ENCODE measurements around the gene GLIPR2.
"Not testable (repeated sequence)": the region's sequence is repeated elsewhere in the genome, so short reads cannot be mapped to it uniquely, and the experiment has no call there.

The GLIPR2 gene

DNA sequence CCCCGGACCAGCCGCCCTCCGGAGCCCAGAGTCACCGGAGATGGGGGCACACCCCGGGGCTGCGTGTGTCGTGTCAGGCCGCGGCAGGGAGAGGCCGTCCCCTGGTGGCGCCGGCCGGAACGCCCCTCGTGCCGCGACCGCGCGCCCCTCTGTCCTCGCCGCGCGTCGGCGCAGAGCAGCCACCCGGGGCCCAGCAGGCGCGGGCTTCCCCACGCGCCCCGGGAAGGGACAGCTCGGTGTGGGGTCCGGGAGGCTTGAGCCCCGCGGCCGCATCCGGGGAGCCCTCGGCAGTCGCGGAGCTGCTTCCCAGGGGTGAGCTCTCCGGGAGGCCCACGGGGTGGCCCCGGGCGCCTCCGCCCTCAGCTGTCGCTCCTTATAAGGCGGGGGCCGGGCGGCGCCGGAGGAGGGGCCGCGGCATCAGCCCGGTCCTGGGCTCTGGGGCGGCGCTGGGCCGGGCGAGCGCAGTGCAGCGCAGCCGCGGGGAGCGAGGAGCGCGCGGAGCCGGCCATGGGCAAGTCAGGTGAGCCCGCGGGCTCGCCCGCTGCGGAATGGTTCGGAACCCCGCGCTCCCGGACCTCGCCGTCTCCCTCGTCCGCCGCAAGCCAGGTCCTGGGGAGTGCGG lies at the start of gene GLIPR2:
GLIPR2 (plus strand) TSS at position 462 of the 622 bp plus-strand sequence; CDS start at position 508, 46 bp downstream.
- peak; percentile 9 to 55 (median 54) for DNase-seq

DNA sequence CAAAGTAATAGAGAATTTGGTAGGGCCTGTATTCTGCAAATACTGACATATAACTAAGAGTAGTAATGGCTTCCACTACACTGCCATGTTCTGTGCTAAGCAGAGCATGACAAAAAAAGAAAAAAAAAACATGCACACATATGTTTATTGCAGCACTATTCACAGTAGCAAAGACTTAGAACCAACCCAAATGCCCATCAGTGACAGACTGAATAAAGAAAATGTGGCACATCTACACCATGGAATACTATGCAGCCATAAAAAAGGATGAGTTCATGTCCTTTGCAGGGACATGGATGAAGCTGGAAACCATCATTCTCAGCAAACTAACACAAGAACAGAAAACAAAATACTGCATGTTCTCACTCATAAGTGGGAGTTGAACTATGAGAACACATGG lies 49.5 kb upstream of the GLIPR2 start:
- not testable (repeated sequence) for DNase-seq

DNA sequence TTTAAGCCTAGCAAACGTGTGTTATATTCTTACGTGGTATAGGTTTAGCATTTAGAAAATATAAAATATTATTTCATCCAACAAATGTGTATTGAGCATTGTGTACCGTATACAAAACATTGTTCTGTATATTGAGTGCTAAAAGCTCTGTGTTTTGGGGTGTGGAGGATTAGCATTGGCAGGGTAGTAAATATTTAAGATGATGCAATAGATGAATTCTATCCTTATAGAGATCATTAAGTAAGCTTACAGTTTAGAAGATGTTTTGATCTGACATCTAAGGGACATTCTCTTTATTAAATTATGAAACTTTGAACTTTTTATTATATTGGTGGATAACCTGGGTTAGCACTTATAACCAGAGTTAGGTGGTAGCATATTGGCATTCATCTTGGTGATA lies 48.5 kb upstream of the GLIPR2 start:
- DNase-seq: no peak

- DNase-seq: no peak
These were observed 45.2 kb upstream of the GLIPR2 start for GRCh38 chr9:36091026-36091953.

DNA sequence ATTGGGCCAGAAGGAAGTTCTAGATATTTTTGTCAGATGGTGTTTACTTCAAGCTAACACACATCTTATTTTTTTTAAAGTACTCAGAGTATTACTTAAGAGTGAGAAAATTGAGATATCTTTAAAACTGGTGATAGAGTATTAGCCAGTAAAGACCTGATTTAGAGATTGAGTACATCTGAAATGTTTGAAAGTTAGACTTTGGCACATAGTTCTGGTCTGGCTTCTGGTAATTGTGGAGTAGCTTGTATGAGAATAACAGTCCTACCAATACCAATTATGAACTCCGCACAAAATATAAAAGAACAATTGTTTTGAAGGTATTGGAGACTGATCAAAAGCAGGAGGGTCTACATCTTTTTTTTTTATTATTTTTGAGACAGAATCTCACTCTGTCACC lies 44.5 kb upstream of the GLIPR2 start:
- DNase-seq: no peak

- no peak for DNase-seq
These were observed 43.9 kb upstream of the GLIPR2 start for GRCh38 chr9:36092509-36093215.

- DNase-seq: no peak
These were observed 43.1 kb upstream of the GLIPR2 start for GRCh38 chr9:36093384-36093783.

DNA sequence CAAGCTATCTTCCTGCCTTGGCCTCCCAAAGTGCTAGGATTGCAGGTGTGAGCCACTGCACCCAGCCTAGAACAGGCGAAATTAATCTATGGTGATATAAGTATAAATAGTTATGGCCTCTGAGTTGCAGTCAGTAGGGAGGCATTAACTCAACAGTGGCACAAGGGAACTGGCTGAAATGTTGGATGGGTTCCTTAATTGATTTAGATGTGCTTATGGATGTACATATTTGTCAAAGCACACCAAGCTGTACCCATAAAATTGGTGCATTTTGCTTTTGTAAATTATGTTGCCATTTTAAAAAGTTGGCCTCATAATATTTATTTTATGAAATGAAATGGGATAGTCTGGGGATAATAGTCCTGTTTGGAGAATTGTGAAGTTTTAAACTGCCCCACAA lies 36.8 kb upstream of the GLIPR2 start:
- DNase-seq: no peak

DNA sequence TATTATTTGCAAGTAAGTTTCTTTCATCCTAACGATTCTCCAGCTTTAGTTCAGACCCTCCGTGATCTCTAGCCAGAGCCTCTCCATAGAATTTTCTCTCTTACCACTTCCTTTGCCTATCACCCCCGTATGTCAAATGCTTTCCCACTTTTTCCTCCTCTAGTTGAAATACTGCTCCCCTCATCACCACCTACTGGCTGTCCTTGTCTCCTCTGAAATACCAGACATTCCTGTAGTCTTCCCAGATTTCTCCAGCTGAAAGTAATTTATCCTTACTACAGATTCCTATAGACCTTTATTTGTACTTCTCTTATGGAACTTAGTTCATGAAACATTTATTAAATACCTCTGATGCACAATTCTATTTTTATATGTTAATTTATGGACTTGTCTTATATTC lies 36.0 kb upstream of the GLIPR2 start:
- no peak for DNase-seq

DNA sequence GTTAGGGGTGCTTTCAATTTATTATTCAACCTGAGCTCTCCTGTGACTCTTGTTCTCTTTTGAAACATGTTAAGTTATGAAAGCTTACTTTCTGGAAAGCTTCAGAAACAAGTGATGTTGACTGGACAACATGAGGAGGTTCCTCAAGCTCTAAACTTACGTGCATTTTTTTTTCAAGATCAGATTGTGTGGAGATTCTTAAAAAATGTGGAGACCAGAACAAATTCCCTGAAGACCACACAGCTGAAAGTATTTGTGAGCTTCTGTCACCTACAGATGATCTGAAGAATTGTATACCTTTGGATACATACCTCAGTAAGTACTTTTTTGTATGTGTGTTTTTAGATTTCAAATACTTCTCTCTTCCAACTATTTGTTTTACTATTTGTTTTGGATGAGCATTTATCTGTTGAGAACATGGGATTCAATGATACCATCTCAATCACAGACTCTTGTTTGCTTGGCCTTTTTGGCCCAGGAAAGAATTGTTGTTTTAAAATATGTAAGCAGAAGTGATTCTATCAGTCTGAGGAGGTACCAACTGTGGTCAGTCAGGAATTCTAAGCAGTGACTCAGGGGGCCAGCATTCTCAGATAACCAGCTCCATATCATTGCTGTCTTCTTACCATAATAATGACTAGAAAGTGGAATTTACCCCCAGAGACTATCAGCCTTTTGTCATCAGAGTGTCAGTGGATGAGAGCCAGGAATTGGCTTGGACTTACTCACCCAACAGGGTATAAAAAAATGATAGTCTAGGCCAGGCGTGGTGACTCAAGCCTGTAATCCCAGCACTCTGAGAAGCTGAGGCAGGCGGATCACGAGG lies 34.4 kb upstream of the GLIPR2 start:
- DNase-seq: no peak

GRCh38 chr9:36102742-36103495 lies 33.6 kb upstream of the GLIPR2 start:
- DNase-seq: peak; percentile 35 to 75 (median 49)

- DNase-seq: no peak
These were observed 27.5 kb upstream of the GLIPR2 start for GRCh38 chr9:36109071-36109470.

DNA sequence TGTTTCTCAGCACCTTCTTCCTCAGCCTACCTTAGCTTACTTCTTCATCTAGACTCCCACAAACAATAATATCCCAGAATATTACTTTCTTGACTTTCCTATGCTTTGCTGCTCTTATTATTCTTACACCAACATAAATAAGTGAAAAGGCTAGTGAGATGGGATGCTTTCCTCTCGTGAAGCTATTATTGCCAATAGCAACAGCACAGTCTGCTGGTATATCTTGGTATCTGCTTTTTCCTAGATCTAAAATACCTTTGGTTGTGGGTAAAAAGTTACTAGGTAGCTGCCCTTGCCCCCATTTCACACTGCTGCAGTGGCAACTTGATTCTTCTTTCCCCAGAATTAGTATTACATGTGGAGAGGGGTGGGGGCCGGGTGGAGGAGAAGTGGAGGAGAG lies 26.1 kb upstream of the GLIPR2 start:
- no peak for DNase-seq

DNA sequence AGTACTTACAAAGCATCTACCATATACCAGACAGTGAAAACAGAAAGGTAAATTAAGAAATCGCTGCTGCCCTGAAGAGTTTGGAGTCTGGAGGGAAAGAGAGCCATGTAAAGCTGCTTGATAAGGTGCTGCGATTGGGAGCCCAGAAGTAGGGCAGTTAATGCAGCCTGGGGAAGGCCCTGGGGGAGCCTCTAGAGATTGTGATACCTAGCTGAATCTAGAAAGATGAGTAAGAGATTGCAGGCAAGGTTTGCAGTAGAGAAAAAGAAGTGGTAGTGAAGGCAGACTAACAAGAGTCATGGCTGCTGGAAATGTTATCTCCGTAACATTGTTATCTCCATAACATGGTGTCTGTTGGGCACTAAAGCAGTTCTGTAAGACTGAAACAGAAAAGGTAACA lies 24.0 kb upstream of the GLIPR2 start:
- no peak for DNase-seq

- DNase-seq: no peak
These were observed 22.5 kb upstream of the GLIPR2 start for GRCh38 chr9:36113999-36114398.

- DNase-seq: no peak
These were observed 19.9 kb upstream of the GLIPR2 start for GRCh38 chr9:36116593-36116992.

GRCh38 chr9:36118201-36118600 lies 18.3 kb upstream of the GLIPR2 start:
- no peak for DNase-seq

GRCh38 chr9:36118706-36119105 lies 17.8 kb upstream of the GLIPR2 start:
- peak in 1 of 3 experiments; percentile 60 for DNase-seq

DNA sequence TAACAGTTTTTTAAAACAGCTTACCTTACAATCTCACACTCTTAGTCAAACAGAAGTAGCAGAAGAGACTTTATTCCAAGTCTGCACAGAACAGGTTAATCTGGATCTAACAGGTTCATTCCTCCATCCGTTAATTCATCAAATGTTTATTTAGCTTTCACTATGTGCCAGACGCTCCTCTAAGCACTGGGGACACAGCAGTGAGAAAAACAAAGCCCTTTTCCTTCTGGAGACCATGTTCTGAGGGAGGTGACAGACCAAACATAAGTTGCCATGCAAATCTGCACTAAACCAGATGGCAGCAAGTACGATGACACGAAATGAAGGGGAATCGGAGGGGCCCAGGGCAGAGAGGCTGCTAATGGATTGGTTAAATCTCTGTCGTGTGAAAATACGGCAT lies 17.1 kb upstream of the GLIPR2 start:
- no peak for DNase-seq

DNA sequence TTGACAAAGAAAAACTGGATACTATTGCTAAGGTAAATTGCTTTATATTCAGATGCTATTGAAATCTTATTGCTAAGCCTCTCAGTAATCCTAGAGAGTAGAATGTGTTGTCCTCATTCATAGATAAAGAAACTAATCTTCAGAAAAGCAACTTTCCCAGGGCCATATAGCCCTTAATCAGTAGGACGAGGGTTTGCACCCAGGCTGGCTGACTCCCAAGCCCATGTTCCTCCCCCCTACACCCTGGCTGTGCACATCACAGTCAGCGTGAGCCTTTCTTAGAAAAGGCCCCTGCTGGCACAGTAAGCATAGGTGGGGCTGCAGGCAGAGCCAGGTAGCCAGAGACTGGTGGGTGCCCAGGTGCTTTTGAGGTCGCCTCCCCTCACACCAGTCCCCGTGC lies 15.8 kb upstream of the GLIPR2 start:
- DNase-seq: no peak

DNA sequence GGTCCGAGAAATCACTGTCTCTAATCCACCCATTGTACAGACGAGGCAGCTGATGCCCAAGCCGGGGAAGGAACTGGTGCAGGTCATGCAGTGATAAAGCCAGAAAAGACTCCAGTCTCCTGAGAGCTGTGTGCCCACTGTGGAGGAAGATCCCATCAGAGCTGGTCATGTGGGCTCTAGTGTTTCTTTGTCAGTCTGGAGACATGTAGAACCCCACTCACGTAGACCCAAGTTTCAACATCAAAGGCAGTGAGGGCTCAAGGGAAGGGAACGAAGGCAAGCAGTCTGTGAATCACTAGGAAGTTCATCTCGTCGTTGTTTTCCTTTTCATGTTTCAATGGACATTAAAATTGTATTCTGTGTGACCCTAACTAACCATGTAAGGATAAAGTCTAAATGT lies 14.6 kb upstream of the GLIPR2 start:
- no peak for DNase-seq

DNA sequence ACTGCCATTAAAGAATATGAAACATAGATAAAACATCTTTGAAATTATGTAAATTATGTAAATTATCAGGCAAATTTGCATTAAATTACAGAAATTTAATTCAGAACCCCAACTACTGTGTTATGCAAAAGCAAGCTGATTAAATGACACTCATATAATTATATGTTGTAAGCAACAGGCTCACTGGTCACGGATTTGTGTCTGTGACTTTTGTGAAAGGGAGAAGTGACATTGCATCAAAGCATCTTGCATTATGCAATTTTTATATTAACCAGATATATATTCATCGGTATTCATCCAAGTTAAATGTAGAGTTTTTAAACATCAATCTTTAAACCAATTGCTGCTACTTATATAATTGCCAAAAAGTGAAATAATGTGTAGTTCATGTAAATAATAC lies 13.0 kb upstream of the GLIPR2 start:
- no peak for DNase-seq
